GM18511 (cell line): ENCODE results near the gene CALM1.
A peak's percentile ranks its signal among the peaks of the same experiment; 100 is the strongest.

ENCODE experiments used
- ATAC-seq: cut with Tn5 transposase; IDR thresholded peaks from one replicate; pipeline ENCODE4 v1.9.1; 2021; ENCODE audit warnings: mild to moderate bottlenecking, moderate library complexity; ENCODE audit not compliant: unreplicated experiment

Gene CALM1

DNA sequence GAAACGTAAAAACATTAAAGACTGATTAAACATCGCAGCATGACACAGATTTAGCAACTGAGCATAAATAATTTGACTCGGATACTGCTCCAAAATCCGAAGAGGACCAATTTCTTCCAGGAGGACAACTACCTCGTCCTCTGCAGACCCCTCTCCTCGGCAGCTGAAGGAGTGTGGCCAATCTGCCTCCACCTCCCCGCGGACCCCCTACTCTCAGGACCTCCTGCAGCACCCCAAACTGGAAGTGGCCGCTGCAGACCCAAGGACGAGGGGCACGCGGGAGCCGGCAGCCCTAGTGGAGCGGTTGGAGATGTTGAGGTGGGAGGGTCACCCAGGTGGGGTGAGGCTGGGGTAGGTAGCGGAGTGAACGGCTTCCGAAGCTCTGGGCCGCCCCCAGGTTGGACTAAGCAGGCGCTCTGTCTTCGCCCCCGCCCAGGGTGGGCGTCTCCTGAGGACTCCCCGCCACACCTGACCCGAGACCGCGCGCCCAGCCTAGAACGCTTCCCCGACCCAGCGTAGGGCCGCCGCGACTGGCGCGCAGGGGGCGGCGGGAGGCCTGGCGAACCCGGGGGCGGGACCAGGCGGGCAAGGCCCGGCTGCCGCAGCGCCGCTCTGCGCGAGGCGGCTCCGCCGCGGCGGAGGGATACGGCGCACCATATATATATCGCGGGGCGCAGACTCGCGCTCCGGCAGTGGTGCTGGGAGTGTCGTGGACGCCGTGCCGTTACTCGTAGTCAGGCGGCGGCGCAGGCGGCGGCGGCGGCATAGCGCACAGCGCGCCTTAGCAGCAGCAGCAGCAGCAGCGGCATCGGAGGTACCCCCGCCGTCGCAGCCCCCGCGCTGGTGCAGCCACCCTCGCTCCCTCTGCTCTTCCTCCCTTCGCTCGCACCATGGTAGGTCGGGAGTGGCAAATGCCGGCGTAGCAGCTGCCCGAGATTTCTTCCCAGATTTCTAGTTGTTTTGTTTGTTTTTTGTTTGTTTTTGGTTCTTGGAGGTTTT, at the start of gene CALM1:
CALM1 (plus strand) TSS at position 689 of the 999 bp plus-strand sequence; CDS start at position 891, 202 bp downstream.
- ATAC-seq: peak; percentile 62

DNA sequence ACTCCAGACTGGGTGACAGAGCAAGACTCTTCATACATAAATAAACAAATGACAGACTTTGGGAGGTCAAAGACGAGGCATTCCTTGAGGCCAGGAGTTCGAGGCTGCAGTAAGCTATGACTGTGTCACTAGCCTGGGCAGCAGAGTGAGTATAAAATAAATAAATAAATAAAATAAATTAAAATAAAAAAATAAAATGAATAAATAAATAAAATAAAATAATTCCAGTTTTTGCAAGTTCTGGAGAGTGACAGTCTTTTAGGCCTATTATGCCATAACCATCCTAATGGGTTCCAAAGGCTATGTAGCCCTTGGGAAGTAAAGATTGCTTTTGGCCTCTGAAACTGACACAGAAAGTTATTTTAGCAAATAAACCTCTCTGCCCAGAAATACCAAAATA, 48.6 kb upstream of the CALM1 start:
- no peak for ATAC-seq

DNA sequence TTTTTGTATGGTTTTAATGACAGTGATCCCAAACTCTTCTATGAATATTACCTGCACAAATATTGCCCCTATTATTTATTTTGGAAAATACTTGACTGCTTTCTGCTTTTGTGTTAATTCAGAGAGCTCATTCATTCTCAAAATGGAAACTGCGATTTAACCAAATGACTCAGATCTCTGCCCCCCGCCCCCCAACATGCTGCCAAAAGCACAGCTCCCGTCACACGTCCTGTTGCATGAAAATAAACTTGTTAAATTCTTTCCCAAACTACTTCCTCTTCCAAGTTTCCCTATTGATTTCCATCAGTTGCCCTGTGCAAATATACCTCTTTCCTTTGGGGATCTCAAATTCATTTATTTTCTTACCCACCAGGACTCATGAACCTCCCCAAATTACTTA, 47.1 kb upstream of the CALM1 start:
- no peak for ATAC-seq

DNA sequence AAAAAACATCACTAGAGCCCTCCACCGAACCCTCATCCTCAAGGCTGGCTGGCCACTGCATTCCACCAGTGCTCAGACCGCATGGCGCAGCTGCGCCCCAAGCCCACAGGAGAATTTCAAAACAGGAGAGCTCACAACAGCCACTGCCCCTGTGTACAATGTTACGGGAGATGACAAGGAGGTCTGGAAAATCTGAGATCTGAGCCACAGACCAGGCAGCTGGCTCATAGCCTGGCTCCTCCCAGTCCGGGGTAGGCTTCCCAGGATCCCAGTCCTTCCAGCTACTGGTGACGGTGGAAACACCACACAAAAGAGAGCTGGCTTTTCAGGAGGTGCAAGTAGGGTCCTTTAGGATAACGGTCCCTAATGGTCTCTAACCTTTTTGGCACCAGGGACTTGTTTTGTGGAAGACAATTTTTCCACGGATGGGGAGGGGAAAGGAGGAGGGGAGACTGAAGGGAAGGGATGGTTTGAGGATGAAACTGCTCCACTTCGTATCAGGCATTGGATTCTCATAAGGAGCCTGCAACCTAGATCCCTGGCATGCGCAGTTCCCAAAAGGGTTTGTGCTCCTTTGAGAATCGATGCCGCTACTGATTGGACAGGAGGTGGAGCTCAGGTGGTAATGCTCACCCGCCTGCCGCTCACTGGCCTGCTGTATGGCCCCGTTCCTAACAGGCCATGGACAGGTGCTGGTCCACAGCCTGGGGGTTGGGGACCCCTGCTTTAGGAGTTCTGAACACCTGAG, 42.1 kb upstream of the CALM1 start:
- no peak for ATAC-seq

DNA sequence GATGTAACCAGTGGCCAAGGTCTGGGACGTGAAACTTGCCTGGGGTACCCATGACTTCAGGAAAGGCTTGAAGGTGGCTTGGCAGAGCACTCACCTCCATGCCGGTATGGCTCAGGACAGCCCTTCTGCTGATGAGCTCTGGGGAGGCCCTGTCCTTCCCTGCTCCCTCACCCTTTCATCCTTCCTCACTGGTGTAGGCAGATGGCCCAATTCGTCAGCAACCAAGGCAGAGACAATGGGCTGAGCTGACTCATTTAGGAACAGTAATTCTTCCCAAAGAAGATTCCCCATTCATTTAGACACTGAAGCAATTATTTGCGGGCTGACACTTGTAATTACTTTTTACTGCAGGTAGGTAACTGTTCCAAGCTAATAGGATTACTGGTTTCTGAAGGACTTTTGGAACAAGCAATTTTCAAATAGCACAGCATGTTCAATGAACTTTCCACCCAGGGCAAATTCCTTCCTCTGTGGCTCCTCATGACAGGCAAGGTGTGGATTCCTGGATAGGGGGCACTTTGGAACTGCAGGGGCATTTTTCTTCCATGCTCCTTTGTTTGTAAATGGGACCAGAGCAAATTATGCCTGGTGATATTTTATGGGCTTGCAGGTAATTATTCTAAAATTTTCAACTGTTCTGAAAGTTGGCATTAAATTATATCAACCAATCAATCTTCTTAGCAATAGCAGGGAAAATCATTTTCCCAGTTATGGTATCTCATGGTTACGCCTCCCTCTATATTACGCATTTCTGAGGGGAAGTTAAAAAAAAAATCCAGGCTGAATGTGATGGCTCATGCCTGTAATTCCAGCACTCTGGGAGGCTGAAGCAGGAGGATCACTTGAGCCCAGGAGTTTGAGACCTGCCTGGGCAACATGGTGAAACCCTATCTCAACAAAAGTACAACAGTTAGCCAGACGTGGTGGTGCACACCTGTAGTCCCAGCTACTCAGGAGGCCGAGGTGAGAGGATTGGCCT, 41.0 kb upstream of the CALM1 start:
- no peak for ATAC-seq

DNA sequence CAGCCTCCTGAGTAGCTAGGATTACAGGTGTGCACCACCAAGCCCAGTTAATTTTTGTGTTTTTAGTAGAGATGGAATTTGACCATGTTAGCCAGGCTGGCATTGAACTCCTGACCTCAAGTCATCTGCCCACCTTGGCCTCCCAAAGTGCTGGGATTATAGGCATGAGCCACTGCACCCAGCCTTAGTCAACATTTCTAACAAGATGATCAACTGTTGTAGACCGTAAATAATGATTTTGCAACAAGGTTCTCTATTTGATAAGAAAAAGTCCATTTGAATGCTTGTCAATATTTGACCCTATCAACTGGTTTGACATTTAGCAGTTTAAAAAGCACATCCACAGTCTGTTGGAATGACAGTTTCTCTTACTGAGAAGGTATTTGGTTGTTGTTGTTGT, 39.9 kb upstream of the CALM1 start:
- no peak for ATAC-seq

DNA sequence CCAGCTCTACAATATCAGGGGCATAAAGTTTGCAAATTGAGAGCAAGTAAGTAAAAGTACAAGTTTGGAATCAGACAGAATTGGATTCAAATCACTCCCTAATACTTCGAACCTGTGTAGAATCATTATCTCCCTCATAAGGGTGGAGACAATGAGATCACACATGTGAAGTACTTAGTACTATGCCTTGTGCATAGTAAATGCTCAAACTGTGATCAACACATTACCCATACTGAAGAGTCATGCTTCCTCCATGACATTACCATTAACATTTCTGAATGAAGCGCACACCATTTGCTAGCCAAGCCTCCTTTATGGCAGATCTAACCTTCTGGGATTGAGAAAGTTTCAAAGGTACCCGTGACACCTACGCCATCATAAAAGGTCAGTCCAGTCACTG, 38.5 kb upstream of the CALM1 start:
- no peak for ATAC-seq

DNA sequence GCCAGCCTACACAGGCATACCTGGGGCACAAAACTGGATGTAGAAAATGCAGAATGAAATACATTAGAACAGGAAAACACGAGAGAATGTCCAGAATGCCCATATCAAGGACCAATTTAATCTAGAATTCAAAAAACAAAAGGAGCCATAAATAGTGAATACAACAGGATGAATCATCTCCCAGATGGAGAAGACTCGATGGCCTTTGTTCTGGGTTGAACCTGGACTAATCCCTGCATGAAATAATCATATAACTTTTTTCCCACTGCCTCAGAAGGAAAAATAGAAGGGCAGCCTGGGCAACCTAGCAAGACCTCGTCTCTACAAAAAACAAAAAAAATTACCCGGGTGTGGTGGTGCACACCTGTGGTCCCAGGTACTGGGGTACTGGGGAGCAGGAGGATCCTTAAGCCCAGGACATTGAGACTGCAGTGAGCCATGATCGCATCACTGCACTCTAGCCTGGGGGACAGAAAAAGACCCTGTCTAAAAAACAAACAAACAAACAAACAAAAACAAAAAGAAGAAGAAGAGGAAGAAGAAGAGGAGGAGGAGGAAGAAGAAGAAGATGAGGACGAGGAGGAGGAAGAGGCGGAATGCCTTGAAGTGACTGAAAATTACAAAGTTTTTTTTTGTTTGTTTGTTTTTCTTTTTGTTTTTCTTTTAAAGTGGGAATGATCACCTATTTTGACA, 34.8 kb upstream of the CALM1 start:
- ATAC-seq: no peak

DNA sequence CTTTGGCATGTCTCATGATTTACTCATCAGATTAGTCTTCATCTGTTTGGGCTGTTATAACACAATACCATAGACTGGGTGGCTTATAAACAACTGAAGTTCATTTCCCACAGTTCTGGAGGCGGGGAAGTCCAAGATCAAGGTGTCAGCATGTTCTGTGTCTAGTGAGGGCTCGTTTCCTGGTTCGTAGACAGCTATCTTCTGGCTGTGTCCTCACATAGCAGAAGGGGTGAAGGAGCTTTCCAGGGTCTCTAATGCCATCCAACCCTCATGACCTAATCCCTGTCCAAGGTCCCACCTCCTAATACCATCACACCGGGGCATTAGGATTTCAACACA, 34.3 kb upstream of the CALM1 start:
- ATAC-seq: no peak

DNA sequence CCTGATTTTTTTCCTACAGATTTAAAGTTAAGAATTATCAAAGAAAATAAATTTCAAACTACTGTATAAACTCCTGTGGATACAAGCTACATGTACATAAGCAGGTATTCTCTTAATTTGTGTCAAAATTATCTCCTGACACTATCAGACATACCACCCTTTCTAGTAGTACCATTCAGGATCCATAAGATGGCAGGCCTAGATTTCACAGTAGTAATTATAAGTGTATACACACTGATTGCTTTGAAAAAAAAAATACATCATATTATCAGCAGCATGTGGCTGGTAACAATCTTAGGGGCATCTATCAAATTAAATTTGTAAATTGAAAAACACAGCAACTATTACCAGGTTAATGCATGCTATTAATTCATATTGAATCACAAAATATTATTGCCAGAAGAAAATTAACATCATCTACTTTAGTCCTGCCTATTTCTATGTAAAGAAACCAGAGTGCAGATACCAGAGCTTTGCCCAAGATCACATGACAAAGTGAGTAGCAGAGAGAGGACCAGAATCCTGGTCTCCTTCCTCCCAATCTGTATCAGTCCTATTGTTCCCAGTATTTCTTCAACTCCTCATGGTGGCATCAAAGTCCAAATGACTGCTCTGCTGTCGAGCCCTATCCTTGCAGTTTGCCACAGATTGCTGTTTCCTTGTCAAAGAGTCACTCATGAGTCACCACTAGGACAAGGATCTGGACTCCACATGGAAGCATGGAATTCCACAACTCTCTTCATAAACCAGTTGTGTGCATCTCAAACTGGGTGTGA, 27.7 kb upstream of the CALM1 start:
- ATAC-seq: no peak

DNA sequence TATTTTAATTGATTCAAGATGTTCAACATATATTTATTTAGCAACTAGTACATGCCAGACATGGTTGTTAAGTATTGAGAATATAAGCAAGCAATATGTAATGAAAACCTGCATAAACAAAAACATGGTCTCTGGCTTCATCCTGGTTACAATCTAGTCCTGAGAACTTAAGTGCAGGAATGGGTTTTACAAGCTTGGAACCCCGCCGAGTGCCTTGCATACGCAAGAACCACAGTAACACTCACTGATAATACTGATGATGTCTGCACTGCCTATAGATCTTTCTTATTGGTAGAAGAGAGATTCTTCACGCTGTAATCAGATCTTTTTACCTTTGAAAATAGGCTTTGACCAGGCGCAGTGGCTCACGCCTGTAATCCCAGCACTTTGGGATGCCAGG, 22.9 kb upstream of the CALM1 start:
- no peak for ATAC-seq

DNA sequence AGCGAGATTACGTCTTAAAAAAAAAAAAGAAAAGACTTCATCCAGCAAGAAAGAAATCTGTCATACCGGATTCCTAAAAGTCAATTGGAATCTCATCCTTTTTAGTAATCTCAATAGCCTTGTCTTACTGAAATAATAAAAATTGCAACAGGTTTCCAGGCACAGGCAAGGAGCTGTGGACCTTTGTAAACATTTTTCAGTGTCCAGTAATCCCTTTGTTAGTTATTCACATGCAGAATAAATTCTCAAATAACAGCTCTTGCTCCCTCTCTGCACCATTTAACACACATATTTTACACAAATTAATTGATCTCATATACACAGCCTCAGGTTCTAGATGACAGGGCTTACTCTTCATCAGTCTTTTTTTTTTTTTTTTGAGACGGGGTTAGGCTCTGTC, 22.0 kb upstream of the CALM1 start:
- ATAC-seq: no peak

DNA sequence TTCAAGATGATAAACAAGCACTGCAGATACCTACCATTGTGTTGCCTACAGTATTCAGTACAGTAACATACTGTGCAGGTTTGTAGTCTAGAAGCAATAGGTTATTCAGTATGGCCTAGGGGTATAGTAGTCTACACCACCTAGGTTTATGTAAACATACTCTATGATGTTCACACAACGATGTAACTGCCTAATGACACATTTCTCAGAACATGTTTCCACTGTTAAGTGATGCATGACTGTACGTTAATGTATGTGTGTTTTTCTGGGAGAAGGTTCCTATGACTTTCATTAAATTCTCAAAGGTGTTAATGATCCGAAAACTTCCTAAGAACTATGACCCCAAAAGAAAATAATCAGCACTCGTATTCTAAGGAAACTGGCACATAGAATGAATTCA, 20.9 kb upstream of the CALM1 start:
- ATAC-seq: no peak

DNA sequence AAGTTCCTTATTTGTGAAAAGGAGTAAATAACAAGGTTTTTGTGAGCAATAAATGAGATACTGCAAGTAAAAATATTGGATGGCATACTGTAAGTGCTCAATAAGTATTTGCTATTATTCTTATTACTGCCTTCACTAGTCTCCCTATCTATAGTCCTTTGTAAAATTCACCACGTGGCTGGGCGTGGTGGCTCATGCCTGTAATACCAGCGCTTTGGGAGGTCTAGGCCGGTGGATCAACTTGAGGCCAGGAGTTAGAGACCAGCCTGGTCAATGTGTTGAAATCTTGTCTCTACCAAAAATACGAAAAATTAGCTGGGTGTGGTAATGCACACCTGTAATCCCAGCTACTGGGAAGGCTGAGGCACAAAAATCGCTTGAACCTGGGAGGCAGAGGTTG, 18.6 kb upstream of the CALM1 start:
- no peak for ATAC-seq

DNA sequence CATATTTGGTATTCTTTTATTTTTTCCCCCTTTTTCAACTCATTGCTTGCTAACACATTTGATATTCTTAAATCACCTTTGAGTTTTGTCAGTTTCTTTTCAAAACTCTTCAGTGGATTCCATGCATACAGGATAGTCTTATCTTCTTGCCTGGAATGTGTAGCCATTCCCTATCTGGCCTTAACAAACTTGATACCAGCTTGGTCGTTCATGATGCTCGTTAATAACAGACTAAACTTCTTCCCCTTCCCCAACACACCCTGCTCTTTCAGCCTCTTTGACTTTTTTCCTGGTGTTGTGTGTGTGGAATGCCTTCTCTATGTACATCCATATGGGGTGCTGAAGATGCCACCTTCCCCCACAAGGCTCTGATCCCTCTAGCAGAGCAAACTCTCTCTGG, 17.7 kb upstream of the CALM1 start:
- ATAC-seq: no peak

DNA sequence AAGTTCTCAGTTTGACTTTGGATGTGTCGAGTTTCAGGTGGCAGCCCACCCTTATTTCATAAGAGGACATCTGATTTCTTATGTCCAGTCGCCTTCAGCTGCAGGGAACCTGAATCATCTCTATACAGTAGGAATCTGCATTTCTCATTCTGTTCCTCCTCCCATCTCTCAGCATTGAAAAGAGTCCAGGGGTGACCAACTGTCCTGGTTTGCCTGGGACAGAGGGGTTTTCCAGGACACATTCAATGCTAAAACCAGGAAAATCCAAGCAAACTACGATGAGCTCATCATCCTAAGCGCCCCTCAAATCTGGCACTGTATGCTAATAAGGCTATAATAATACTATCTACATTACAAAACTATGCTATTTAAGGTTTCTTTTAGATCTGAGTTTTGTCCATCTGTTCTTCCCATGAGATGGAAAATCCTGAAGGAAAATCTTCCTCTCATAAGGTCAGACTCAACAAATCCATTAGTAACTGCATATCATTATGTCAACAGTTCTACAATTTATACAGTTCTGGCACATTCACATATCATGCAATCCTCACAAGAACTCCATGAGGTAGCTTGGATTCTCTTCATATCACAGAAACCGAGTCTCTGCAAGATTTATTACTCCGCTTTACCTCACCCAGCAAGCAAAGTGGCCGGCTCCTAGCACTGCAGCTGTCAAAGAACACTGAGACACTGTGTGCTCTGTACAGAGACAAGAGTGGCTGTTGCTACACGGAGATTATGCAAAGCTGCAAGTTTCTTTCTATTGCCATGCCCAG, 15.6 kb upstream of the CALM1 start:
- ATAC-seq: no peak

DNA sequence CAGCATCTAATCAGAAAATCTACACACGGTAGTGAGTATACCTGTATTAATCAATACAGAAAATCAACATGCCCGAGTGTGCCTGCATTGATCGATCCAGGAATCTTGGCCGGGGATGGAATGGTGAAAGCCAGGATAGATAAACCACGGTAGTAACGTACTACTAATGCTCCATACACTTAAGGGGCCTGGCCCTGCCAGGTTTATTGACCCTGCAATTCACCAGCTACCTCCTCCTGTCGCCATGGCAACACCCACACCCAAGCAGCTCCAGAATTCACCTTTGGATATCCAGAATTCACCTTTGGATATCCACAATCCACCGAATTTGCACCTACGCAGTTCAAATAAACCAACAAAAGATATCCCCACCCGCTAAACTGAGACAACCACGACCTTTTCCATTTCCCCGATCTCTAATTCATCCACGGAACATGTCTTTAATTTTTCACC, 14.8 kb upstream of the CALM1 start:
- ATAC-seq: no peak

DNA sequence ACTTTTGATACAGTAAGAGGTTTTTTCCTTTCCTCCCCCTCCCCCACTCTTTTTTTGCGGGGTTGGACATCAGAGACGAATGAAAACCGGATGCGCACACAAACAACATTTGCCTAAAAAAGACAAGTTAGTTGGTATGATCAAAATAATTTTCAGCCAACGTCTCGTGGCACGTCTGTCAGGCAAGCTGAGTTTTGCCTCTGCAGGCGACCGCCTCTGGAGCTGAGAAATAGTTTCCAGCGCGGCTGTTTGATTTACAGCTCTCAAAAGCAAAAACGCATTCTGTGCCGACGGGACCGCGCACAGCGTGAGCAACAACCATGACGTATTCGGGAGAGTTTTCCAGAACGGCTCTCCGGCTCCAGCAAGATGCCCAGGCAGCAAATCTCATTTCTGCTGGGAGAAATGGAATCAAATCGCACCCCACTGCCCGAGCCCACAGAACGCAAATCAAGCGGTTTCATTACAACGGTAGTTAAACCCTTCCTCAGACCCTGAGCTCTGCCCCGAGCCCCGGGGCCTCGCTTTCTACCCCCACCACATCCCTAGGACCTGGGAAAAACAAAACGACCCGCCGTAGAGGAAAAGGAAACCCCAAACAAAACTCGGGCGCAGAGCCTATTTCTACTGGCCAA, 14.2 kb upstream of the CALM1 start:
- ATAC-seq: peak; percentile 24
